ENCODE results near the gene ZNF236. TPM values are rescaled to one million over a fixed set of nuclear protein-coding genes. Genes with fewer than 3 reads are reported as not detected.

The ZNF236 gene
- total and polyA plus RNA-seq, 10 of the 15 experiments (the other 5 are each of a cell fraction or from before 2014, with no cell fraction given), result 1.0 to 14.4 (median 5.9) TPM

DNA sequence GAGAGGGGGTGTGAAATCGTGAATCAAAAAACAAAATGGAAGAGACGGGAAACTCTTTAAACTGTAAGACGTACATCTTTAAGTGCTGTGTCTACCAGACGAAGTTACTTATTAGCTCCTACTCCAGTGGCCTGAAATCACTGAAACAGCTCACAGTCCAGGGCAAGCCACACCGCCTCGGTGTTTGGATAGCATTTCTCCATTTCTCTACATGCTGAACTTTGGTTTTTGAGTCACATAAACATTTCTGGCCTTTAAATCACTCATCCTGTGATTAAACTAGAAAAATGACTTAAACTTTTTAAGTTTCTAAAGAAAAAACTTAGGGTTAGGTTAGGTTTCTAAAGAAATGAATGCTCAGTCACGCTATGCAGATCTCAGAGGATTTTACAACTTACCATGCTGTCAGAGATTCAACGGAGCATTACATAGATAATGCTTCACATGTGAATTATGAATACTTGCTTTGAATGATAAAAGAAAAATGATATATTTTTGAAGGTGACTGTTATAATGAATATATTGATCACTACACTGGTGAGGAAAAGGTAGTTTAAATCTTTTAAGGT is 171.8 kb downstream of the ZNF236 start:
- H3K79me2 ChIP-seq (ENCODE audit: control insufficient read depth, insufficient read depth, low read length), result no peaks in the 10 kb centered on the region
- BruUV-seq (replicated peaks), result no TSS peak
- ChIA-PET SMC1A (ENCODE audit: uncharacterized antibody, unreplicated experiment) (no interaction called here), POLR2A (no interaction called here), CTCF (interaction anchor here (0.5 to 4.4 kb wide), 4 partner anchors 10 to 218 kb away, joined by 3 to 39 read pairs (median 16); no protein-coding TSS in a partner anchor), RAD21 (ENCODE audit: unreplicated experiment) (interaction anchor here (1.2 kb wide), 1 partner anchor 218 kb away, joined by 3 read pairs; no protein-coding TSS in a partner anchor)
- 28% methylated on average over 8 of the region's 8 CpGs for WGBS (ENCODE audit: insufficient coverage, insufficient replicate concordance, low lambda C conversion rate, missing lambda C conversion rate)
- DNase-seq (ENCODE audit: low read depth, low spot score) (no peak), ATAC-seq (no peak), FAIRE-seq (no peak)
- intact Hi-C loops (cut with micrococcal nuclease; ENCODE audit: unreplicated experiment), result no loop called here
- TF ChIP-seq CREB1 (IDR thresholded peaks at IDR 0.05; ENCODE audit: low read depth), result no peak
- TF ChIP-seq KAT2A (conservative IDR thresholded peaks at IDR 0.05; ENCODE audit: control insufficient read depth, low read depth, low read length), result no peak
- no peak for TF ChIP-seq MYB (IDR thresholded peaks at IDR 0.05; ENCODE audit: borderline replicate concordance, low read depth, low read length)
- no peak for TF ChIP-seq NFIC (IDR thresholded peaks at IDR 0.05; ENCODE audit: low read depth, low read length)
- TF ChIP-seq SRF (IDR thresholded peaks at IDR 0.05; ENCODE audit: low read depth in 2 of 2, low read length in 2 of 2), result no peak
- no peak for TF ChIP-seq ZNF274 (IDR thresholded peaks at IDR 0.05; ENCODE audit: insufficient read depth, insufficient read length)
- TF ChIP-seq, protein P1, sequence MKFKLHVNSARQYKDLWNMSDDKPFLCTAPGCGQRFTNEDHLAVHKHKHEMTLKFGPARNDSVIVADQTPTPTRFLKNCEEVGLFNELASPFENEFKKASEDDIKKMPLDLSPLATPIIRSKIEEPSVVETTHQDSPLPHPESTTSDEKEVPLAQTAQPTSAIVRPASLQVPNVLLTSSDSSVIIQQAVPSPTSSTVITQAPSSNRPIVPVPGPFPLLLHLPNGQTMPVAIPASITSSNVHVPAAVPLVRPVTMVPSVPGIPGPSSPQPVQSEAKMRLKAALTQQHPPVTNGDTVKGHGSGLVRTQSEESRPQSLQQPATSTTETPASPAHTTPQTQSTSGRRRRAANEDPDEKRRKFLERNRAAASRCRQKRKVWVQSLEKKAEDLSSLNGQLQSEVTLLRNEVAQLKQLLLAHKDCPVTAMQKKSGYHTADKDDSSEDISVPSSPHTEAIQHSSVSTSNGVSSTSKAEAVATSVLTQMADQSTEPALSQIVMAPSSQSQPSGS (IDR thresholded peaks at IDR 0.05; ENCODE audit: low read length), result no peak
- no peak for TF ChIP-seq JUND (IDR thresholded peaks at IDR 0.05; ENCODE audit: low read depth, low read length)
- H3K4me2 ChIP-seq (ENCODE audit: control insufficient read depth, insufficient read depth), result no peak overlapping the region
- no peaks in the 10 kb centered on the region for H3K9me3 ChIP-seq (replicated peaks; ENCODE audit: control insufficient read depth, insufficient read depth, low read length)
- H3K36me3 ChIP-seq (ENCODE audit: control insufficient read depth in 2 of 2, insufficient read depth in 2 of 2, low read length in 1 of 2), result no peaks in the 10 kb centered on the region
- H3K27ac ChIP-seq (ENCODE audit: control insufficient read depth, insufficient read depth), result no peak overlapping the region
- H3K4me1 ChIP-seq (ENCODE audit: control insufficient read depth, insufficient read depth, low read length), result peaks cover 9% of the 10 kb centered on the region; the same call in 1 of the 2 replicates
- H3K27me3 ChIP-seq (replicated peaks in 1 of 2; ENCODE audit: control insufficient read depth in 2 of 2, insufficient read depth in 2 of 2, low read length in 1 of 2), result no peaks in the 10 kb centered on the region
- H3K4me3 ChIP-seq, result no peak overlapping the region
- H2AFZ ChIP-seq (ENCODE audit: control insufficient read depth, low read depth, low read length), result no peak overlapping the region
- no peaks in the 10 kb centered on the region for H4K20me1 ChIP-seq (ENCODE audit: control insufficient read depth, insufficient read depth)
- H3K9ac ChIP-seq (ENCODE audit: control insufficient read depth, insufficient read depth, low read length), result no peak overlapping the region
- in situ Hi-C loops (cut with MboI), result no loop called here
